HepG2 (cell line): ENCODE data around the gene TST. TPM values are rescaled to one million over a fixed set of nuclear protein-coding genes. Genes with fewer than 3 reads are reported as not detected.

Source experiments
- ARID4A ChIP-seq: sonication (generic); formaldehyde crosslinking; IDR thresholded peaks from 2 replicates; pipeline ENCODE4 v1.5.0; 2020; ENCODE audit warnings: mild to moderate bottlenecking, missing genetic modification reagents, borderline replicate concordance
- ASH2L ChIP-seq: fragments of 300-600, 200-600 bp; sonication (generic); IDR thresholded peaks from 2 replicates; pipeline ENCODE4 v1.7.0; 2017; ENCODE audit warnings: low read depth, mild to moderate bottlenecking, moderate library complexity, mixed read lengths, low read length; ENCODE audit not compliant: insufficient read length
- DMTF1 ChIP-seq: sonication (generic); formaldehyde crosslinking; IDR thresholded peaks from 2 replicates; pipeline ENCODE4 v1.4.0; 2020; ENCODE audit warnings: mild to moderate bottlenecking, missing genetic modification reagents
- HOXA7 ChIP-seq: sonication (generic); formaldehyde crosslinking; IDR thresholded peaks from 2 replicates; pipeline ENCODE4 v1.8.1; 2022; ENCODE audit warnings: mild to moderate bottlenecking, missing genetic modification reagents, moderate library complexity
- NFAT5 ChIP-seq: sonication (generic); formaldehyde crosslinking; IDR thresholded peaks from 2 replicates; pipeline ENCODE4 v1.4.0; 2020; ENCODE audit warnings: missing genetic modification reagents
- NFE2L1 ChIP-seq: sonication (generic); formaldehyde crosslinking; IDR thresholded peaks from 2 replicates; pipeline ENCODE4 v1.4.0; 2020; ENCODE audit warnings: missing genetic modification reagents, mild to moderate bottlenecking, borderline replicate concordance
- ZNF687 ChIP-seq: sonication (generic); formaldehyde crosslinking; IDR thresholded peaks from 2 replicates; pipeline ENCODE4 v1.5.1; 2020; ENCODE audit warnings: mild to moderate bottlenecking, missing genetic modification reagents, moderate library complexity
- ZNF709 ChIP-seq: sonication (generic); formaldehyde crosslinking; IDR thresholded peaks from 2 replicates; pipeline ENCODE4 v1.5.0; 2020; ENCODE audit warnings: mild to moderate bottlenecking, missing genetic modification reagents
- polyA plus RNA-seq, 8 experiments: library from polyadenylated mRNA; depleted of rRNA in 3 of 8; stranded (reverse) in 7 of 8; unstranded in 1 of 8; fragments of >200 nt; fragmentation: Illumina TruSeq in 4 of 8; extraction: Trizol in 4 of 8; gene quantifications; 2 replicates each; pipeline versions ENCODE4 v1.2.1 to v1.2.3, GENCODE V29; 2011 to 2016; ENCODE audit warnings: low read depth in 4 of 8, missing spikeins in 1 of 8, mixed read lengths in 1 of 8; ENCODE audit not compliant: insufficient read depth in 1 of 8
- total RNA-seq, 5 experiments: library from RNA; depleted of rRNA; stranded (reverse); fragments of >200 nt; fragmentation: Illumina TruSeq; extraction: Trizol; gene quantifications; 2 replicates each; pipeline ENCODE4 v1.2.3, GENCODE V29; 2016; ENCODE audit warnings: low read depth in 1 of 5
- TF ChIP-seq, protein P1 (sequence below): sonication (generic); formaldehyde crosslinking; IDR thresholded peaks from 2 replicates; pipeline ENCODE4 v1.5.0; 2020; ENCODE audit warnings: missing genetic modification reagents

Gene TST
- total and polyA plus RNA-seq, 2 of the 13 experiments (the other 11 are each of a cell fraction or from before 2014, with no cell fraction given), result 44.6 to 63.6 TPM

DNA sequence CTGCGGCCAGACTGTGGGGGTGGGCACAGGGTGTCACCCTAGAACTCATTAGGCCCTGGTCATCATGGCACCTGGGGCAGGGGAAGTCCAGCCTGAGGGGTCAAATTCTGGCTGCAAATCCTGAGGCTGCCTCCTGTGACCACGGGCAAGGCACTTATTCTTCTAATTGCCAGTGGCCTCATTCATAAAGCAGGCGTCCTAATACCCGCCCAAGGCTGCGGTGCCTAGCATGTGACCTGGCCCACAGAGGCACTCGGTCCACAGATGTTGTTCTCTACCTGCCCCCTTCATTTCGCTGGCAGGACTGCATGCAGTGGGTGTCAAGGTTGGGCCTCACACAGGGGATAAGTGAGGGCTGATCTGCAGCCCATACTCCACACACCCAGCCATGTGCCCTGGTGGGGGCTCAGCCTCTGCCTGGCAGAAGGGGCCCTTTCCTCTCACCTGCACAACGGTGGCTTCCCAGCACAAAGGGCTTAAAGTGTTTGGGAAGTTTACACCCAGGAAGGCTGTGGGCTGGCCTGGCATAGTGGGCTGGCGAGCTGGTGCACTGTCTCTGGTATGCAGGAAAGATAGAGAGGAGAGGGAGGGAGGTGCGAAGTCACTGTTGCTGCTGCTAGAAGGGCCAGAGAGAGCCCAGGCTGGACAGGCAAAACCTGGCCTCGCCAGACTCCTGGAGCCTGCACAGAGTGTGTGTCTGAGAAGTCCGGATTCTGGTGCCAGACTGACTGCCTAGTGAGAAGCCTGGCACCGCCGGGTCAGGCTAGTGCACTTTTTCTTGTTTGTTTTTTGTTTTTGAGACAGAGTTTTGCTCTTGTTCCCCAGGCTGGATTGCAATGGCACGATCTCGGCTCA is 3.5 kb upstream of the TST start (continued):
- TF ChIP-seq DMTF1, result no peak
- TF ChIP-seq HOXA7, result peak; percentile 61; the same call in 1 of the 2 replicates
- TF ChIP-seq NFAT5, result 0 out of 2 replicates have a peak, but pooled peaks have one; percentile 43
- peak; percentile 30; the same call in 1 of the 2 replicates for TF ChIP-seq ZNF709 (CRISPR knock-in tag)
- TF ChIP-seq, protein P1, sequence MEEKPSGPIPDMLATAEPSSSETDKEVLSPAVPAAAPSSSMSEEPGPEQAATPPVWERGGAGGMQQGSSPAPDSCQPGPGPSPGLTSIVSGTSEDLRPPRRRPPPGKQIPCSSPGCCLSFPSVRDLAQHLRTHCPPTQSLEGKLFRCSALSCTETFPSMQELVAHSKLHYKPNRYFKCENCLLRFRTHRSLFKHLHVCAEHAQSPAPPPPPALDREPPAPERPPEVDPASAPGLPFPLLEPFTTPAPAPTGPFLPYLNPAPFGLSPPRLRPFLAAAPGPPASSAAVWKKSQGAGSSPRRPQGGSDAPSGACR, result 0 out of 2 replicates have a peak, but pooled peaks have one; percentile 37
- 0 out of 2 replicates have a peak, but pooled peaks have one; percentile 60 for TF ChIP-seq NFE2L1 (CRISPR knock-in tag)
- TF ChIP-seq ZNF687 (CRISPR knock-in tag), result peak; percentile 92
- 0 out of 2 replicates have a peak, but pooled peaks have one; percentile 4 for TF ChIP-seq ARID4A (CRISPR knock-in tag)
- TF ChIP-seq ASH2L, result peak; percentile 9
